HepG2 (cell line): ENCODE results near the gene PAPPA. TPM values are rescaled to one million over a fixed set of nuclear protein-coding genes. Genes with fewer than 3 reads are reported as not detected.

Source experiments
- ATF7 ChIP-seq, 2 experiments: fragments of 450-650 bp in 1 of 2; sonication (generic) in 1 of 2; formaldehyde crosslinking in 1 of 2; IDR thresholded peaks; 2 replicates each; pipeline versions ENCODE4 v1.4.0 to v1.6.1; 2016 to 2020; ENCODE audit warnings: antibody characterized with exemption in 1 of 2, mild to moderate bottlenecking in 1 of 2, missing genetic modification reagents in 1 of 2
- DZIP1 ChIP-seq: sonication (generic); formaldehyde crosslinking; IDR thresholded peaks from 2 replicates; pipeline ENCODE4 v1.5.0; 2020; ENCODE audit warnings: mild to moderate bottlenecking, missing genetic modification reagents
- FOXP1 ChIP-seq, 2 experiments: fragments of 450-650 bp in 1 of 2; IDR thresholded peaks; 2 replicates each; pipeline ENCODE4 v1.6.1; 2017 to 2018; ENCODE audit warnings: antibody characterized with exemption in 1 of 2
- KLF6 ChIP-seq: IDR thresholded peaks from 2 replicates; pipeline ENCODE4 v1.8.0; 2016; ENCODE audit warnings: missing biosample characterization, missing genetic modification reagents
- MEF2D ChIP-seq: sonication (generic); formaldehyde crosslinking; IDR thresholded peaks from 2 replicates; pipeline ENCODE4 v1.5.1; 2020; ENCODE audit warnings: mild to moderate bottlenecking, missing genetic modification reagents
- NFE2L1 ChIP-seq: sonication (generic); formaldehyde crosslinking; IDR thresholded peaks from 2 replicates; pipeline ENCODE4 v1.4.0; 2020; ENCODE audit warnings: missing genetic modification reagents, mild to moderate bottlenecking, borderline replicate concordance
- PHF5A ChIP-seq: IDR thresholded peaks from one replicate; pipeline ENCODE4 v1.6.1; 2018; ENCODE audit warnings: low read depth, missing genetic modification reagents; ENCODE audit not compliant: unreplicated experiment
- POLR2G ChIP-seq: fragments of 200-400 bp; formaldehyde crosslinking; IDR thresholded peaks from 2 replicates; pipeline ENCODE4 v1.6.1; 2018; ENCODE audit warnings: mild to moderate bottlenecking, low read depth, low read length, moderate library complexity
- RBAK ChIP-seq: sonication (generic); formaldehyde crosslinking; IDR thresholded peaks from 2 replicates; pipeline ENCODE4 v1.5.1; 2020; ENCODE audit warnings: mild to moderate bottlenecking, missing genetic modification reagents
- RFX3 ChIP-seq: IDR thresholded peaks from 2 replicates; pipeline ENCODE4 v1.6.1; 2016; ENCODE audit warnings: missing biosample characterization, missing genetic modification reagents
- SRY ChIP-seq: sonication (generic); formaldehyde crosslinking; IDR thresholded peaks from 2 replicates; pipeline ENCODE4 v1.8.0; 2022; ENCODE audit warnings: mild to moderate bottlenecking, missing genetic modification reagents
- SYNCRIP ChIP-seq: fragments of 200-400 bp; formaldehyde crosslinking; IDR thresholded peaks from 2 replicates; pipeline ENCODE4 v1.6.1; 2018; ENCODE audit warnings: mild to moderate bottlenecking, low read depth, low read length; ENCODE audit not compliant: insufficient read depth
- THAP7 ChIP-seq: sonication (generic); formaldehyde crosslinking; IDR thresholded peaks from 2 replicates; pipeline ENCODE4 v1.8.1; 2023; ENCODE audit warnings: mild to moderate bottlenecking, missing genetic modification reagents
- TOE1 ChIP-seq: sonication (generic); formaldehyde crosslinking; IDR thresholded peaks from 2 replicates; pipeline ENCODE4 v1.4.0; 2020; ENCODE audit warnings: mild to moderate bottlenecking, missing genetic modification reagents
- ZBTB3 ChIP-seq: sonication (generic); formaldehyde crosslinking; IDR thresholded peaks from 2 replicates; pipeline ENCODE4 v1.4.0; 2020; ENCODE audit warnings: low read depth, mild to moderate bottlenecking, moderate library complexity, missing genetic modification reagents, borderline replicate concordance
- ZFP82 ChIP-seq: sonication (generic); formaldehyde crosslinking; IDR thresholded peaks from 2 replicates; pipeline ENCODE4 v1.5.1; 2020; ENCODE audit warnings: mild to moderate bottlenecking, missing genetic modification reagents, borderline replicate concordance
- ZNF136 ChIP-seq: sonication (generic); formaldehyde crosslinking; IDR thresholded peaks from 2 replicates; pipeline ENCODE4 v1.8.1; 2022; ENCODE audit warnings: low read depth, mild to moderate bottlenecking, moderate library complexity, missing genetic modification reagents
- ZNF256 ChIP-seq: sonication (generic); formaldehyde crosslinking; conservative IDR thresholded peaks from 2 replicates; pipeline ENCODE4 v1.4.0; 2020; ENCODE audit warnings: missing genetic modification reagents
- ZNF33B ChIP-seq: sonication (generic); formaldehyde crosslinking; IDR thresholded peaks from 2 replicates; pipeline ENCODE4 v1.5.1; 2020; ENCODE audit warnings: mild to moderate bottlenecking, missing genetic modification reagents
- ZNF367 ChIP-seq: sonication (generic); formaldehyde crosslinking; IDR thresholded peaks from 2 replicates; pipeline ENCODE4 v1.4.0; 2020; ENCODE audit warnings: missing genetic modification reagents, borderline replicate concordance
- ZNF556 ChIP-seq: sonication (generic); formaldehyde crosslinking; IDR thresholded peaks from 2 replicates; pipeline ENCODE4 v1.4.0; 2020; ENCODE audit warnings: mild to moderate bottlenecking, missing genetic modification reagents, borderline replicate concordance
- polyA plus RNA-seq, 8 experiments: library from polyadenylated mRNA; depleted of rRNA in 3 of 8; stranded (reverse) in 7 of 8; unstranded in 1 of 8; fragments of >200 nt; fragmentation: Illumina TruSeq in 4 of 8; extraction: Trizol in 4 of 8; gene quantifications; 2 replicates each; pipeline versions ENCODE4 v1.2.1 to v1.2.3, GENCODE V29; 2011 to 2016; ENCODE audit warnings: low read depth in 4 of 8, missing spikeins in 1 of 8, mixed read lengths in 1 of 8; ENCODE audit not compliant: insufficient read depth in 1 of 8
- total RNA-seq, 5 experiments: library from RNA; depleted of rRNA; stranded (reverse); fragments of >200 nt; fragmentation: Illumina TruSeq; extraction: Trizol; gene quantifications; 2 replicates each; pipeline ENCODE4 v1.2.3, GENCODE V29; 2016; ENCODE audit warnings: low read depth in 1 of 5
- TF ChIP-seq, protein P1 (sequence below): sonication (generic); formaldehyde crosslinking; IDR thresholded peaks from 2 replicates; pipeline ENCODE4 v1.4.0; 2020; ENCODE audit warnings: missing genetic modification reagents; ENCODE audit errors: not compliant biosample characterization
- TF ChIP-seq, protein P2 (sequence below): sonication (generic); formaldehyde crosslinking; IDR thresholded peaks from 2 replicates; pipeline ENCODE4 v1.5.0; 2020; ENCODE audit warnings: missing genetic modification reagents, mild to moderate bottlenecking, borderline replicate concordance
- TF ChIP-seq, protein P3 (sequence below): sonication (generic); formaldehyde crosslinking; IDR thresholded peaks from 2 replicates; pipeline ENCODE4 v1.5.0; 2020; ENCODE audit warnings: missing genetic modification reagents, mild to moderate bottlenecking, borderline replicate concordance

PAPPA gene
- total and polyA plus RNA-seq, 2 of the 13 experiments (the other 11 are each of a cell fraction or from before 2014, with no cell fraction given): 0.09 to 0.11 TPM

GRCh38 chr9:116204252-116204882 lies 50.8 kb downstream of the PAPPA start (continued):
- TF ChIP-seq PHF5A (no peak), MEF2D (CRISPR knock-in tag) (no peak), RBAK (CRISPR knock-in tag) (no peak), FOXP1 (IDR thresholded peaks at IDR 0.05) (no peak), FOXP1 (CRISPR knock-in tag; IDR thresholded peaks at IDR 0.05) (peak; percentile 70; the same call in 1 of the 2 replicates), KLF6 (CRISPR knock-in tag) (no peak), ZNF556 (CRISPR knock-in tag) (no peak), RFX3 (CRISPR knock-in tag) (no peak), DZIP1 (CRISPR knock-in tag) (no peak), THAP7 (CRISPR knock-in tag) (no peak), ZNF256 (CRISPR knock-in tag) (no peak), TOE1 (CRISPR knock-in tag) (no peak), POLR2G (no peak), ZBTB3 (CRISPR knock-in tag) (no peak), NFE2L1 (CRISPR knock-in tag) (no peak), SRY (CRISPR knock-in tag) (no peak), ZFP82 (CRISPR knock-in tag) (no peak), ZNF136 (CRISPR knock-in tag) (no peak), ZNF367 (CRISPR knock-in tag) (no peak), SYNCRIP (no peak), ATF7 (IDR thresholded peaks at IDR 0.05) (peak; percentile 30; the same call in 1 of the 2 replicates), ATF7 (CRISPR knock-in tag; IDR thresholded peaks at IDR 0.05) (no peak), ZNF33B (no peak)
- TF ChIP-seq, protein P1, sequence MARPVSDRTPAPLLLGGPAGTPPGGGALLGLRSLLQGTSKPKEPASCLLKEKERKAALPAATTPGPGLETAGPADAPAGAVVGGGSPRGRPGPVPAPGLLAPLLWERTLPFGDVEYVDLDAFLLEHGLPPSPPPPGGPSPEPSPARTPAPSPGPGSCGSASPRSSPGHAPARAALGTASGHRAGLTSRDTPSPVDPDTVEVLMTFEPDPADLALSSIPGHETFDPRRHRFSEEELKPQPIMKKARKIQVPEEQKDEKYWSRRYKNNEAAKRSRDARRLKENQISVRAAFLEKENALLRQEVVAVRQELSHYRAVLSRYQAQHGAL: no peak
- TF ChIP-seq, protein P2, sequence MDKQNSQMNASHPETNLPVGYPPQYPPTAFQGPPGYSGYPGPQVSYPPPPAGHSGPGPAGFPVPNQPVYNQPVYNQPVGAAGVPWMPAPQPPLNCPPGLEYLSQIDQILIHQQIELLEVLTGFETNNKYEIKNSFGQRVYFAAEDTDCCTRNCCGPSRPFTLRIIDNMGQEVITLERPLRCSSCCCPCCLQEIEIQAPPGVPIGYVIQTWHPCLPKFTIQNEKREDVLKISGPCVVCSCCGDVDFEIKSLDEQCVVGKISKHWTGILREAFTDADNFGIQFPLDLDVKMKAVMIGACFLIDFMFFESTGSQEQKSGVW (CRISPR knock-in tag): no peak
- TF ChIP-seq, protein P3, sequence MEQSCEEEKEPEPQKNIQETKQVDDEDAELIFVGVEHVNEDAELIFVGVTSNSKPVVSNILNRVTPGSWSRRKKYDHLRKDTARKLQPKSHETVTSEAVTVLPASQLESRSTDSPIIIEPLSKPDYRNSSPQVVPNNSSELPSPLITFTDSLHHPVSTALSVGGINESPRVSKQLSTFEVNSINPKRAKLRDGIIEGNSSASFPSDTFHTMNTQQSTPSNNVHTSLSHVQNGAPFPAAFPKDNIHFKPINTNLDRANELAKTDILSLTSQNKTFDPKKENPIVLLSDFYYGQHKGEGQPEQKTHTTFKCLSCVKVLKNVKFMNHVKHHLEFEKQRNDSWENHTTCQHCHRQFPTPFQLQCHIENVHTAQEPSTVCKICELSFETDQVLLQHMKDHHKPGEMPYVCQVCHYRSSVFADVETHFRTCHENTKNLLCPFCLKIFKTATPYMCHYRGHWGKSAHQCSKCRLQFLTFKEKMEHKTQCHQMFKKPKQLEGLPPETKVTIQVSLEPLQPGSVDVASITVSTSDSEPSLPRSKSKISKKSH (CRISPR knock-in tag): no peak
